WI38 (cell line): ENCODE results near the gene AOAH.

ENCODE experiments used
- H3K4me3 ChIP-seq: 2 replicates; pipeline ENCODE4 v1.5.1; 2011; ENCODE audit warnings: low read depth, mild to moderate bottlenecking, control low read depth, low read length
- TF ChIP-seq, protein P1 (sequence below): IDR thresholded peaks from 2 replicates; pipeline ENCODE4 v1.5.1; 2012; ENCODE audit warnings: low read depth, mild to moderate bottlenecking, control low read depth, low read length

The AOAH gene

DNA sequence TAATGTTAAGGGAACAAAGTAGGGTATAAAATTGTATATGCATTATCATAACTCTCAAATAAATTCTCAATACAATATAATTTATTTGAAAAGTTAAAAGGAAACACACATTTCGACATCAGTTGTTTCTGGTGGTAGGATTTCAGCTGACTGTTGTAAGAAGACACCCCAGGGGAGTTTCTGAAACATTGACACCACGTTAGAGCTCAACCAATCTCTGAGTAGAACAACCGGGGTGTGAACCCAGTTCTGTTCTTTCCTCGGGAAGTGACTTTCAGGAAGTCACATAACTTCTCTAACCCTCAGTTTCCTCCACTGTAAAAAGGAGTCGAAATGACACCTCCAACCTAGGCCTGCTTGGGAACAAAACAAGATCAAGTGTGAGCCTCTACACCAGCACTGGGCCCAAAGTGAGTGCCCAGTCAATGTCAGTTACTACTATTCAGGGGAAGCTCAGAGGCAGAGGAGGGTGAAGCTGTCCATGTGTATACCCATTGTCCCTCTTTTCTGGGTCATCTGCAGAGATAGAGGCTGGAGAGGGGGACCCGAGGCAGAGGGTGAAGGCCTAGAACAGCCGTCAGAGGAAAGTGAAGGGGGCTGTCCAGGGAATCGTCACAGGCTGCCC, 67.1 kb downstream of the AOAH start:
- H3K4me3 ChIP-seq, result no peak overlapping the region

DNA sequence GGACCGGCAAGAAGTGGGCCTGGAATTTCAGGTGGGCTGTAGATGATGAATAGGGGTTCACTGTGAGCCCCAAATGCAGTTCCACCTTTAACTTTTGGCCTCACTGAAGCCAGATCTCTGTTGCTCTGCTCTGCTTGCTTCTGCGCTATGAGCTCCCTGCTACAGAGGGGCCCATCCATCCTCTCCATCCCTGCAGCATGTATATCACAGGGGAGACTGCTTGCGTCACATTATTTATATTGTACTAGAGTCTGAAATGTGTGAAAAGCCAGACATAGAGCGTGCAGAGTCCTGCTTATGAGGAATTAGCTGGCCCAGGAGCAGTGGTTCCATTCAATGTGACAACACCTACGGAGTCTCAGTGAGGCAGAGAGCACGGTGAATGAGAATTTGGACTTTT, 69.9 kb downstream of the AOAH start:
- no peak overlapping the region for H3K4me3 ChIP-seq
- TF ChIP-seq, protein P1, sequence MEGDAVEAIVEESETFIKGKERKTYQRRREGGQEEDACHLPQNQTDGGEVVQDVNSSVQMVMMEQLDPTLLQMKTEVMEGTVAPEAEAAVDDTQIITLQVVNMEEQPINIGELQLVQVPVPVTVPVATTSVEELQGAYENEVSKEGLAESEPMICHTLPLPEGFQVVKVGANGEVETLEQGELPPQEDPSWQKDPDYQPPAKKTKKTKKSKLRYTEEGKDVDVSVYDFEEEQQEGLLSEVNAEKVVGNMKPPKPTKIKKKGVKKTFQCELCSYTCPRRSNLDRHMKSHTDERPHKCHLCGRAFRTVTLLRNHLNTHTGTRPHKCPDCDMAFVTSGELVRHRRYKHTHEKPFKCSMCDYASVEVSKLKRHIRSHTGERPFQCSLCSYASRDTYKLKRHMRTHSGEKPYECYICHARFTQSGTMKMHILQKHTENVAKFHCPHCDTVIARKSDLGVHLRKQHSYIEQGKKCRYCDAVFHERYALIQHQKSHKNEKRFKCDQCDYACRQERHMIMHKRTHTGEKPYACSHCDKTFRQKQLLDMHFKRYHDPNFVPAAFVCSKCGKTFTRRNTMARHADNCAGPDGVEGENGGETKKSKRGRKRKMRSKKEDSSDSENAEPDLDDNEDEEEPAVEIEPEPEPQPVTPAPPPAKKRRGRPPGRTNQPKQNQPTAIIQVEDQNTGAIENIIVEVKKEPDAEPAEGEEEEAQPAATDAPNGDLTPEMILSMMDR, result no peak

More for the DNA sequence above, 67.1 kb downstream of the AOAH start:
- TF ChIP-seq, protein P1, result no peak

DNA sequence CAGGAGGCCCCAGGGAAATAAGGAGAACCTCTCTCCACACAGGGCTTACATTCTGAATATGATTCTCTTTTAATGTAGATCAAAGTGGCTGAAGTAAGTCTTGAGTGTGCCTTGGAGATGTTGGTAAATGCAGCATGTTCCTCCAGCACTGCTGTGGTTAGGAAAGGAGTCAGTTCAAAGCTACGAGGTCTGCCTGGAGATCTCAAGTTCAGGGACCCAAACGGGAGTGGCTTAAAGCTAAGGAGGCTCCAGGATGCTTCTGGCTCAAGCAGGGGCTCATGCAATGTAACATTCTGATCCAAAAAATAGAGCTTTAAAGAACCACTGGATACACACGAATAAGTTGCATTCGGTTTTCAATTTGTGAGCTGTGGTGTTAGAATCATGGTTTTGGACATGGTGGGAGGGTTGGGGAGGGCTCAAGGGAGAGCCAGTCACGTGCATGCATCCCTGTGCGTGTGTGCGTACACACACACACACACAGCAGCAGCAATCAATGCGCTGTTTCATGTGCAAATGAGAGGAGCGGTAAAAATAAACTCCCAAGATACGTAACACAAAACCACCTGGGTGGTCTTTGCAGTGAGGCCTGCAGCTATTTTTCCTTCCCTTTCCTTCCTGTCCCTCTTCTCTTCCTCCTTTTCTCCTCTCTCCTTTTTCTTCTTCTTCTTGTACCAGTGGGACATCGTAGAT, 70.5 kb downstream of the AOAH start:
- TF ChIP-seq, protein P1, result no peak
- H3K4me3 ChIP-seq, result no peak overlapping the region

DNA sequence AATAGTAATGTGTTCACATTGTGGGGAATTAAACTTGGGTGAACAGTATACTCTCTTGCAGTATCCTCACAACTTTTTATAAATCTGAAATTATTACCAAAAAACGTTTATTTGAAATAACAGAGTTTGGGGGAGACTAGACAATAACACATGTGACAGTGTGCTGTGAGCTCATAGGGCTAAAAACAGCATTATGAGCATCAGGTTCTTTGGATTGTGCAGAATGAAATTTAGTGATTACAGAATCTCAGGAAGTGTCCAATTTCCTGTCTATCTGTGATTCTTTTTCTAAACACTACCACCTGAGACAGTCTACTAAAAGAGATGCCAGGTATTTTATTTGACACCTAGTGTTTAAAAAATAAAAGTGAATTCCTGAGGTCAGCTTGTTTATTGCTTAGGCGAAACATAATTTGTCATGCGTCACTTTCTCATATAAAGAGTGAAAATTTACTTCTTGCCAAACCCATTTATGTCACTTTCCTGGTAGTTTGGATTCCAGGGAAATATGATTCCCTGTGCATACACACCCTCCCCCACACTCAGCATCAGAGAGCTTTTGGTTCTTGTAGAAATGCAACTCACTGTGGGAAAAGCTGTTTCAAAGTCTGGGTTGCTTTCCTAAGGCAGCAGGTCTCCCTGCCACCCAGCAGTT, 71.2 kb downstream of the AOAH start:
- no peak overlapping the region for H3K4me3 ChIP-seq
- TF ChIP-seq, protein P1, result no peak

DNA sequence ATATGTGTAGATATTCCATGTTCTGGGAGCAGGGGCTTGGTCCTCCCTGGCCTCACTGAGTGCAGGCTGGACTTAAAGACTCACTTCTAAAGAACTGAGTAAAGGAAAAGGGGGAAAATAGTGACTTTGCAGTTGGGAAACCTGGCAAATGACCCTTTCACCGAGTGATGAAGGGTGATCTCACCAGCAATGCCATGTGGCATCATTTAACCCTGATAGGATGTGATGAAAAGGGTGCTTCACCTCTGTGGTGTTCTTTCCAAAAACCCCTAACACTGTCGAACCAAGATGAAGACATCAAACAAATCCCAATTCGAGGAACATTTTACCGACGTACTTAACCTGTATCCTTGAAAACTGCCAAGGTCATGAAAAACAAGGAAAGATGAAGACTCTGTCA, 71.9 kb downstream of the AOAH start:
- TF ChIP-seq, protein P1, result no peak
- no peak overlapping the region for H3K4me3 ChIP-seq

DNA sequence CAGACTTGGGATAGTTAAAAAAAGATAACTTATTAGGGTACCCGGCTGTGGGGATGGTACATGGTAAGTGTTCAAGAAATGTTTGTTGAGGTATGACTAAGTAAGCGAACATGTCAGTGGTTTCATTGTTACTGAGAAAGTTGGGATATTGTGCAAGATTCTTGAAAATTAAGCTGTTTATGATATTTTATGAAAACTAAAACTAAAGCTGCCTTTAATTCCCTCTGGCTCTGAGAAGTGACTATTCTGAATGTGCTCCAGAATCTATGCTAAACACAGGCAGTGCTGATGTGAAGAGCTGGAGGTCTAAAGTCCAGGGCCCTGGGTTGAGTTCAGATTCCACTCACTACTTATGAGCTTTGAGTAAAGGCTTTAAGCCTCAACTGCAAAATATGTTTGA, 72.9 kb downstream of the AOAH start:
- no peak overlapping the region for H3K4me3 ChIP-seq
- TF ChIP-seq, protein P1, result no peak

DNA sequence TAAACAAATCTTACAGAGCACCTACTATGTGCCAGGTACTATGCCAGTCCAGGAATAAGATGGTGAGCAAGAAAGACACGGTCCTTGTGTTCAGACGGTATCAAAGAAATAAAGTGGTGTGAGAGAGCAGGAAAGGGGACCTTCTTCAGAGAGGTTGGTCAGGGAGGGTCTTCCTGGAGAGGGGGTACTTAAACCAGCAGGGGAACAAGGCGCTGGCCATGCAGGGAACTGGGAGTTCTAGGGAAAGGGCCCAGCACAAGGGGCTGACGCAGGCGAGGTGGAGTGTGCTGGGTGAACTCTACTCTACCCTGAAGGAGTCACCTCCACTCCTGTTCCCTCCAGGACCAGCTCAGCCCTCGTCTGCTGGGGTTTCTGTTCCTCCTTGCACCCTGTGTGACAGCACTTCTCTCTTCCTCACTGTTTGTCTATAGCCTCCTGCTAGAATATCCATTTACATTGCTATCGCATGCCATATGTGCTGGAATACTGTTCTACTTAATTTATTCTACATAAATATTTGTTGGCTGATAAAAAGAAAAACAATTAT, 73.5 kb downstream of the AOAH start:
- TF ChIP-seq, protein P1, result no peak
- H3K4me3 ChIP-seq, result no peak overlapping the region
